Uterus (tissue), 2 donors: ENCODE measurements around the gene RTP2.

ENCODE experiments used
- POLR2A ChIP-seq, 2 donors: fragments of 450-650 bp; IDR thresholded peaks; one replicate each; pipeline ENCODE4 v1.6.1; 2016; ENCODE audit warnings: antibody characterized with exemption in 2 of 2, mild to moderate bottlenecking in 1 of 2, moderate library complexity in 1 of 2
- TF ChIP-seq, protein P1 (sequence below), 4 experiments: fragments of 200-600 bp in 2 of 4; fragments of 450-650 bp in 2 of 4; sonication (generic) in 2 of 4; IDR thresholded peaks; one replicate each; pipeline ENCODE4 v1.5.1; 2016 to 2019; ENCODE audit warnings: antibody characterized with exemption in 4 of 4, mild to moderate bottlenecking in 2 of 4, moderate library complexity in 1 of 4

DNA sequence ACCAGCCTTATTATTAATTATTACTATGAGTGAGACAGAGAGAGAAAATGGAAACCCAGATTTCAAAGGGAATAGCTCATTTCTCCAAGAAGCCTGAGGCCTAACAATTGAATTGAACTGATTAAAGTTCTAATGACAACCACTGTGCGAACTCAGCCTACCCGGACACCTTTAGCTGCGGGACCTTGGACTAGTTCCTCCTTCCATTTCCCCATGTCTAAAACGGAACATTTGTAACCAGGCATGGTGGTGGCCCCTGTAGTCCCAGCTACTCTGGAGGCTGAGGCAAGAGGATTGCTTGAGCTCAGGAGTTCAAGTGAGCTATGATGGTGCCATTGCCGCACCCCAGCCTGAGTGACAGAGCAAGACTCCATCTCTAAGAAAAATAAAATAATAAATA lies 16.4 kb upstream of the RTP2 start:
- TF ChIP-seq POLR2A (IDR thresholded peaks at IDR 0.05): no peak
- TF ChIP-seq, protein P1, sequence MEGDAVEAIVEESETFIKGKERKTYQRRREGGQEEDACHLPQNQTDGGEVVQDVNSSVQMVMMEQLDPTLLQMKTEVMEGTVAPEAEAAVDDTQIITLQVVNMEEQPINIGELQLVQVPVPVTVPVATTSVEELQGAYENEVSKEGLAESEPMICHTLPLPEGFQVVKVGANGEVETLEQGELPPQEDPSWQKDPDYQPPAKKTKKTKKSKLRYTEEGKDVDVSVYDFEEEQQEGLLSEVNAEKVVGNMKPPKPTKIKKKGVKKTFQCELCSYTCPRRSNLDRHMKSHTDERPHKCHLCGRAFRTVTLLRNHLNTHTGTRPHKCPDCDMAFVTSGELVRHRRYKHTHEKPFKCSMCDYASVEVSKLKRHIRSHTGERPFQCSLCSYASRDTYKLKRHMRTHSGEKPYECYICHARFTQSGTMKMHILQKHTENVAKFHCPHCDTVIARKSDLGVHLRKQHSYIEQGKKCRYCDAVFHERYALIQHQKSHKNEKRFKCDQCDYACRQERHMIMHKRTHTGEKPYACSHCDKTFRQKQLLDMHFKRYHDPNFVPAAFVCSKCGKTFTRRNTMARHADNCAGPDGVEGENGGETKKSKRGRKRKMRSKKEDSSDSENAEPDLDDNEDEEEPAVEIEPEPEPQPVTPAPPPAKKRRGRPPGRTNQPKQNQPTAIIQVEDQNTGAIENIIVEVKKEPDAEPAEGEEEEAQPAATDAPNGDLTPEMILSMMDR (IDR thresholded peaks at IDR 0.05): no peak
